ENCODE data around the gene BCKDHB.
"Not testable (repeated sequence)": the region's sequence is repeated elsewhere in the genome, so short reads cannot be mapped to it uniquely, and the experiment has no call there.

Gene BCKDHB

GRCh38 chr6:80235647-80236046 lies 129.2 kb downstream of the BCKDHB start:
- H3K4me1 Mint-ChIP-seq (ENCODE audit: low read depth): no peaks in the 10 kb centered on the region

GRCh38 chr6:80238754-80239153 lies 132.3 kb downstream of the BCKDHB start:
- not testable (repeated sequence) for H3K27me3 Mint-ChIP-seq (ENCODE audit: low read depth); H3K36me3 Mint-ChIP-seq (ENCODE audit: low read depth); H3K9me3 Mint-ChIP-seq; H3K4me1 Mint-ChIP-seq (ENCODE audit: low read depth); H3K4me3 Mint-ChIP-seq; H3K27ac Mint-ChIP-seq

More at GRCh38 chr6:80235647-80236046, 129.2 kb downstream of the BCKDHB start:
- Mint-ChIP-seq H3K4me3 (no peak overlapping the region), H3K27me3 (ENCODE audit: low read depth) (no peaks in the 10 kb centered on the region), H3K27ac (no peak overlapping the region), H3K36me3 (ENCODE audit: low read depth) (no peaks in the 10 kb centered on the region), H3K9me3 (peaks cover 9% of the 10 kb centered on the region)

DNA sequence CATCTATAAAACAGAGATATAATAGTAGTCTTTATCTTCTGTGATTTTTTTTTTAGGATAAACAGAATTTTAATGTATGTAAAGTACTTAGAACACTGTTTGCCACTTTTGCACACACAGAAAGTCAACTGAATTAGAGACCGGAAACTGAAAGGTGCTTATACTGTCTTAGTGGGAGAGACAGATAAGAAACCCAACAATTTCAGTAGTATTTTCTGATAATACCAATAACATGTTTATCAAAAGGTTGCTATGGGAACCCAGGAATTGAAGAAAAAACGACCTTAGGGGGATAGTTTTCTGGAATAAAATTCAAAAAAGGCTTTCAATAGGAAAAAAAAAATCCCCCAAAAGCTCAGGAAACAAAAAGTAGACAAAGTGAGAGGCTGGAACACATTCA lies 138.6 kb downstream of the BCKDHB start:
- Mint-ChIP-seq H3K27me3 (ENCODE audit: low read depth) (no peaks in the 10 kb centered on the region), H3K4me3 (no peak overlapping the region), H3K9me3 (peaks cover 2% of the 10 kb centered on the region), H3K4me1 (ENCODE audit: low read depth) (peaks cover 3% of the 10 kb centered on the region), H3K36me3 (ENCODE audit: low read depth) (no peaks in the 10 kb centered on the region), H3K27ac (no peak overlapping the region)

- H3K36me3 Mint-ChIP-seq (ENCODE audit: low read depth): no peaks in the 10 kb centered on the region
- no peaks in the 10 kb centered on the region for H3K27me3 Mint-ChIP-seq (ENCODE audit: low read depth)
- peaks cover 6% of the 10 kb centered on the region for H3K4me1 Mint-ChIP-seq (ENCODE audit: low read depth)
- no peaks in the 10 kb centered on the region for H3K9me3 Mint-ChIP-seq
- no peak overlapping the region for H3K27ac Mint-ChIP-seq
- no peak overlapping the region for H3K4me3 Mint-ChIP-seq
Measured at GRCh38 chr6:80249897-80250296, 143.4 kb downstream of the BCKDHB start.

DNA sequence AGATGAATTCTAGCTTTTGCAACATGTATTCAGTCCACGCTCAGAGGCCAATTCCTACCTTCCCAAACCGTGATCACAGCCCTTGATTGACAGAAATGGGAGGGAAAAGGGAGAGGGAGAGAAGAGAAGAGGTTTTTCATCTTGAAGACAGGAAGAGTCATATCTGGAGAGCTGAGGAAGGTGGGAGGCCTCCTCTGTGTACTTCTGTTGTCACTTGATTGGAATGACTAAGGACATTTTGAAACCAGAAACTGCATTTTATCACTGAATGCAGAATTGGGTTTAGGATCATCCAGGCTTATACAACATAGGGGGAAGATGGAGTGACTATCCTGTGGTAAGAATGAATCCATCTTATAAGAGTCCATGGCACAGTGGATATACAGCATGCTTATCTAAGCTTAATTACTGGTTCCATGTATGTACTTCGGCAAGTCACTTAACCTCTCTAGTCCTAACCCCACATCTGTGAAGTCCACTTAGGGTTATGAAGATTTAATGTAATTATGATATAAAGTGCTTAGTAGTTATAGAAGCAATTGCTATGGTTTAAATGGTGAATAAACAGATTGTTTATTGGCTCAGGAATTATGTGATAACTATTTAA lies 144.0 kb downstream of the BCKDHB start:
- H3K27me3 Mint-ChIP-seq (ENCODE audit: low read depth): no peaks in the 10 kb centered on the region
- no peak overlapping the region for H3K27ac Mint-ChIP-seq
- peaks cover 6% of the 10 kb centered on the region for H3K4me1 Mint-ChIP-seq (ENCODE audit: low read depth)
- H3K9me3 Mint-ChIP-seq: no peaks in the 10 kb centered on the region
- no peak overlapping the region for H3K4me3 Mint-ChIP-seq
- no peaks in the 10 kb centered on the region for H3K36me3 Mint-ChIP-seq (ENCODE audit: low read depth)

GRCh38 chr6:80251321-80251720 lies 144.8 kb downstream of the BCKDHB start:
- Mint-ChIP-seq H3K27me3 (ENCODE audit: low read depth) (no peaks in the 10 kb centered on the region), H3K36me3 (ENCODE audit: low read depth) (no peaks in the 10 kb centered on the region), H3K9me3 (no peaks in the 10 kb centered on the region), H3K4me1 (ENCODE audit: low read depth) (peaks cover 6% of the 10 kb centered on the region), H3K27ac (no peak overlapping the region), H3K4me3 (no peak overlapping the region)

GRCh38 chr6:80254716-80255115 lies 148.2 kb downstream of the BCKDHB start:
- Mint-ChIP-seq H3K9me3 (no peaks in the 10 kb centered on the region), H3K4me3 (no peak overlapping the region), H3K36me3 (ENCODE audit: low read depth) (no peaks in the 10 kb centered on the region), H3K4me1 (ENCODE audit: low read depth) (peaks cover 6% of the 10 kb centered on the region), H3K27ac (no peak overlapping the region), H3K27me3 (ENCODE audit: low read depth) (no peaks in the 10 kb centered on the region)

GRCh38 chr6:80256691-80257090 lies 150.2 kb downstream of the BCKDHB start:
- Mint-ChIP-seq H3K27ac (no peak overlapping the region), H3K36me3 (ENCODE audit: low read depth) (no peaks in the 10 kb centered on the region), H3K9me3 (no peaks in the 10 kb centered on the region), H3K4me1 (ENCODE audit: low read depth) (no peaks in the 10 kb centered on the region), H3K4me3 (no peak overlapping the region), H3K27me3 (ENCODE audit: low read depth) (no peaks in the 10 kb centered on the region)

- no peak overlapping the region for H3K27ac Mint-ChIP-seq
- no peak overlapping the region for H3K4me3 Mint-ChIP-seq
- H3K4me1 Mint-ChIP-seq (ENCODE audit: low read depth): no peaks in the 10 kb centered on the region
- H3K27me3 Mint-ChIP-seq (ENCODE audit: low read depth): no peaks in the 10 kb centered on the region
- no peaks in the 10 kb centered on the region for H3K36me3 Mint-ChIP-seq (ENCODE audit: low read depth)
- no peaks in the 10 kb centered on the region for H3K9me3 Mint-ChIP-seq
Measured at GRCh38 chr6:80259118-80259517, 152.6 kb downstream of the BCKDHB start.

DNA sequence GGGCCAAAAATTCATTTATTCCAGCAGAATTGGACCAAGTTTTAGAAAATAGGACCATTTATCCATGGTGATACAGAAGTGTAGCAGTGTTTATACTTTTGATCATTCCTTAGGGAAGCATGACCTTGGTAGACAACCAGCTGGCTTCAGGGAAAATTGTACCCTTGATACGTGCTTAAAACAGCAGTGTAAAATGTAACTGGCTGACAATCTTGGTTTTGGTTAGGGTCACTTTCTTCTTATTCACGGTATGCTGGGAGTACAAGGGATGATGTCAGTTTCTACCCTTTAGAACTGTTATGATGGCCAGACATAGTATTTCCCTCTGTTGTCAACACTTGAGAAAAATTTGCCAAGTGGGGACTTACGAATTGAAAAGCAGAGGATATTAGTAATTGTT lies 157.1 kb downstream of the BCKDHB start:
- Mint-ChIP-seq H3K27ac (no peak overlapping the region), H3K27me3 (ENCODE audit: low read depth) (no peaks in the 10 kb centered on the region), H3K4me3 (no peak overlapping the region), H3K36me3 (ENCODE audit: low read depth) (no peaks in the 10 kb centered on the region), H3K9me3 (no peaks in the 10 kb centered on the region), H3K4me1 (ENCODE audit: low read depth) (no peaks in the 10 kb centered on the region)

DNA sequence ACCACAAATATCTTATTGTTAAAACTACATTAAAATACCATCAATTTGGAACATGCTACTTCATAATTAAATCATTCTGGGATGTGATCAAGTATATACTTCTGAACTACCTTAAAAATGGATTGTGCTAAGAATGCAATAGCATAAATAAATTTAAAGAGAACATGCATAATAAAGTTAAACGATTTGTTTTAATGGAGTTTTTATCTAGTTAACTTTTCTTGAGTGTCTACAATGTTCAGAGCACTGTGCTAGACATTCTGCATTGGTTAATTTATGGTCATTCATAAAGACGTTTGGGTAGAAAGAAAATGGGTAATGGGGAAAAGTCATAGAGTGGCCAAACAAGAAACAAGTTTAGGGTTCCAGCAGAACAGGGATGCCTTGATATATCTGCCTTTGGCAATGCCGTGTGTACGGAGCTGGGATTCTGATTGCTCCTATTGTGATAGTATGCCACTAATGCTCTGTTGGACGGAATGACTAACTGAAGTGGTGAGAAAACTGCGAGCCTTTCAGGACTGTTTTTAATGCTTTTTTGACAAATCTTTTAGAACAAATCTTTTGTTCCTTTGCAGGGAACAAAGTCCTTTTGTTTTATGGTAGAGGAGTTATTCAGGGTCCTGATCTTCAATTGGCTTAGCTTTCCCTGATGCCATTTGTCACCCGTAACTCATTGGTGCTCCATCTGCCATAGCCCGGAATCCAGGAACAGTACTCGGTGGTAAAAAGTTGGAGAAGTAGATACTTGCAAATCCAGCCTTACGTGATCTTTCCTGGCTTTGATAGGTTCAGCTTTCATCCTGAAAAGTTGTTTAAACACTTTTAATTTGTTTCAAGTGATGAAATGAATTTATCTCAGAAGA lies 162.6 kb downstream of the BCKDHB start:
- H3K36me3 Mint-ChIP-seq (ENCODE audit: low read depth): no peaks in the 10 kb centered on the region
- no peaks in the 10 kb centered on the region for H3K4me1 Mint-ChIP-seq (ENCODE audit: low read depth)
- no peak overlapping the region for H3K27ac Mint-ChIP-seq
- H3K4me3 Mint-ChIP-seq: no peak overlapping the region
- no peaks in the 10 kb centered on the region for H3K27me3 Mint-ChIP-seq (ENCODE audit: low read depth)
- H3K9me3 Mint-ChIP-seq: no peaks in the 10 kb centered on the region

DNA sequence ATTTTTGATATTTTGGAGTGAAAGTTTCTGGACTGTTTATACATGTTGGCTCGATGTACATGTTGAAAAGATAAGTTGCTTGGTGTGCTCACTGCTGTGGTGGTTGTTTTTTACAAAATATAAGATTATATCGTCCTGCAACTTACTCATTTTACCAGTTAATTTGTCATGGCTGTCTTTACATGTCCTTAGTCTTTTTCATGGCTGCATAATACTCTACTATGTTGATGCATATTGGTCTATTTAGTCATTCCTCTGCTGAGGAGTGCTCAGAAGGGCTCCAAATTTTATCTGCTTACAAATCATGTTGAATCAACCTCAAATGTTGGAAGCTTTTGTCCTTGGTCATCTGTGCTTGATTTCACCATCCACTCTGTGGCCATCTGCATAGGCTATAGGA lies 164.6 kb downstream of the BCKDHB start:
- H3K4me3 Mint-ChIP-seq: no peak overlapping the region

DNA sequence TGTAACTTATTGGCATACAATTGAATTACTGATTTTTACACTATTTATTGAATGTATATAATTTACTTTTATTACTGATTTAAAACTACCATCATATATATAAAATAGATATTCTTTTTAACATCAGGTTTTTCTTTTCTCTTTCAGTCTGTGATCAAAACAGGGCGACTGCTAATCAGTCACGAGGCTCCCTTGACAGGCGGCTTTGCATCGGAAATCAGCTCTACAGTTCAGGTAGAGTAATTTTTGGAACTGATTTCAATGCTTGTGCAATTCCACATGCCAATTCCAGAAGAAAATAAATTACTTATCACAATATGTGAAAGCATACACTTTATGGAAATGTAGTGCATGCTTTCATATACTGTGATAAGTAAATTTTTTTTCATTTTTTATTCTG lies 166.5 kb downstream of the BCKDHB start:
- Mint-ChIP-seq H3K36me3 (ENCODE audit: low read depth) (no peaks in the 10 kb centered on the region), H3K9me3 (no peaks in the 10 kb centered on the region), H3K27me3 (ENCODE audit: low read depth) (no peaks in the 10 kb centered on the region), H3K27ac (no peak overlapping the region), H3K4me1 (ENCODE audit: low read depth) (no peaks in the 10 kb centered on the region), H3K4me3 (no peak overlapping the region)

More for the DNA sequence above, 164.6 kb downstream of the BCKDHB start:
- no peaks in the 10 kb centered on the region for H3K9me3 Mint-ChIP-seq
- H3K27ac Mint-ChIP-seq: no peak overlapping the region
- H3K27me3 Mint-ChIP-seq (ENCODE audit: low read depth): no peaks in the 10 kb centered on the region
- H3K36me3 Mint-ChIP-seq (ENCODE audit: low read depth): no peaks in the 10 kb centered on the region
- H3K4me1 Mint-ChIP-seq (ENCODE audit: low read depth): no peaks in the 10 kb centered on the region

DNA sequence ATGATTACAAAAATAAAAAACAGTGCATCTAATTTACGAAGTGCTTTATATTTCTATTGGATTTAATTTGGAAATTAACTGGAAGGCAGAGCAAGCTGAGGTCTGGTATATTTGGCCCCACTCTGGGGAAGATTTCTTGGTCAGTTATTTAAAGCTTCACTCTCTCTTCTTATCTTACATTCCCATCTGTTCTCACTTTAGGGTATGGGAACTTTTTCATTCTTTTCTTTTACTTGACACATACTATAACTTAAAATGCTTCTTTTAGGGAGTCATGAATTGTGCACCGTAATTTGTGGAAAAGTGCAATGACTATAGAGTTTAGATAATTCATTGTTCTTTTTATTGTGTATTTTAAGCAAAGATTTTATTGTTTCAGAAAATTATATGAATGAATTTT lies 170.4 kb downstream of the BCKDHB start:
- H3K9me3 Mint-ChIP-seq: no peaks in the 10 kb centered on the region
- no peak overlapping the region for H3K27ac Mint-ChIP-seq
- H3K27me3 Mint-ChIP-seq (ENCODE audit: low read depth): no peaks in the 10 kb centered on the region
- H3K4me1 Mint-ChIP-seq (ENCODE audit: low read depth): peaks cover 8% of the 10 kb centered on the region
- peaks cover 2% of the 10 kb centered on the region for H3K36me3 Mint-ChIP-seq (ENCODE audit: low read depth)
- no peak overlapping the region for H3K4me3 Mint-ChIP-seq

DNA sequence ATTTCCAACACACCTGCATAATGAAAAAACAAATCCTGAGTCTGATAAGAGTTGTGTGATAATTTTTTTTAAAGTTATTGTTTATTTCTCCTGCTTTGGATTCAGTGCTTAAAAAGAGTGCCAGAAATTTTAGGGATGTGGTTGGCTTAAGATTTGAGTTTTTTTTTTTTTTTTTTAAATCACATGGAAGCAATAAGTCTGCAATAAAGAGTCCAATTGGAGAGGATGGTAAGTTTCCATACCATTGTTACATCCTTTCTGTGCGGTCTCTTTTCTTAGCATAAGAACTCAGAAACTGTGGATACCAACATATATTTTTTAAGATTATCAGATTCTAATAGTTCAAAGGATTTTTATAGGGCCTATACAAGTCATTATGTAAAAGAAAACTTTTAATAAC lies 171.0 kb downstream of the BCKDHB start:
- H3K27ac Mint-ChIP-seq: no peak overlapping the region
- no peak overlapping the region for H3K4me3 Mint-ChIP-seq
- H3K36me3 Mint-ChIP-seq (ENCODE audit: low read depth): peaks cover 2% of the 10 kb centered on the region
- no peaks in the 10 kb centered on the region for H3K9me3 Mint-ChIP-seq
- no peaks in the 10 kb centered on the region for H3K27me3 Mint-ChIP-seq (ENCODE audit: low read depth)
- H3K4me1 Mint-ChIP-seq (ENCODE audit: low read depth): peaks cover 8% of the 10 kb centered on the region
